Breast epithelium (tissue), 3 donors: ENCODE measurements around the gene TGDS.

Source experiments
- CTCF ChIP-seq, 3 donors: fragments of 450-650 bp; IDR thresholded peaks; one replicate each; pipeline ENCODE4 v1.5.1; 2016 to 2017; ENCODE audit warnings: antibody characterized with exemption in 3 of 3, mild to moderate bottlenecking in 3 of 3, moderate library complexity in 3 of 3
- POLR2A ChIP-seq: fragments of 450-650 bp; IDR thresholded peaks from one replicate; pipeline ENCODE4 v1.6.1; 2016; ENCODE audit warnings: antibody characterized with exemption, mild to moderate bottlenecking, moderate library complexity
- POLR2AphosphoS5 ChIP-seq, 3 donors: sonication (generic); formaldehyde crosslinking; IDR thresholded peaks; one replicate each; pipeline ENCODE4 v1.6.1; 2017; ENCODE audit warnings: antibody characterized with exemption in 3 of 3

- TF ChIP-seq POLR2A (no peak), CTCF (IDR thresholded peaks at IDR 0.05) (no peak), POLR2AphosphoS5 (IDR thresholded peaks at IDR 0.05) (no peak)
Measured at GRCh38 chr13:94586371-94586770, 9.6 kb downstream of the TGDS start.
